Liver (tissue), 3 donors: ENCODE results near the gene SH3PXD2B.

Experiments
- SP1 ChIP-seq: IDR thresholded peaks from 2 replicates; pipeline ENCODE4 v1.6.1; 2018; ENCODE audit warnings: antibody characterized with exemption, mild to moderate bottlenecking
- TAF1 ChIP-seq: conservative IDR thresholded peaks from 2 replicates; pipeline ENCODE4 v1.6.1; 2016; ENCODE audit warnings: antibody characterized with exemption, mild to moderate bottlenecking
- TF ChIP-seq, protein P1 (sequence below): fragments of 150-350 bp; IDR thresholded peaks from 2 replicates; pipeline ENCODE4 v1.5.1; 2017; ENCODE audit warnings: improper control_type of control experiment, low read depth, low read length; ENCODE audit not compliant: missing input control
- donor health status: healthy.
- donor health status: healthy.

GRCh38 chr5:172404746-172405145 is 49.6 kb downstream of the SH3PXD2B start:
- TF ChIP-seq SP1 (no peak), TAF1 (no peak)
- TF ChIP-seq, protein P1, sequence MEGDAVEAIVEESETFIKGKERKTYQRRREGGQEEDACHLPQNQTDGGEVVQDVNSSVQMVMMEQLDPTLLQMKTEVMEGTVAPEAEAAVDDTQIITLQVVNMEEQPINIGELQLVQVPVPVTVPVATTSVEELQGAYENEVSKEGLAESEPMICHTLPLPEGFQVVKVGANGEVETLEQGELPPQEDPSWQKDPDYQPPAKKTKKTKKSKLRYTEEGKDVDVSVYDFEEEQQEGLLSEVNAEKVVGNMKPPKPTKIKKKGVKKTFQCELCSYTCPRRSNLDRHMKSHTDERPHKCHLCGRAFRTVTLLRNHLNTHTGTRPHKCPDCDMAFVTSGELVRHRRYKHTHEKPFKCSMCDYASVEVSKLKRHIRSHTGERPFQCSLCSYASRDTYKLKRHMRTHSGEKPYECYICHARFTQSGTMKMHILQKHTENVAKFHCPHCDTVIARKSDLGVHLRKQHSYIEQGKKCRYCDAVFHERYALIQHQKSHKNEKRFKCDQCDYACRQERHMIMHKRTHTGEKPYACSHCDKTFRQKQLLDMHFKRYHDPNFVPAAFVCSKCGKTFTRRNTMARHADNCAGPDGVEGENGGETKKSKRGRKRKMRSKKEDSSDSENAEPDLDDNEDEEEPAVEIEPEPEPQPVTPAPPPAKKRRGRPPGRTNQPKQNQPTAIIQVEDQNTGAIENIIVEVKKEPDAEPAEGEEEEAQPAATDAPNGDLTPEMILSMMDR = no peak
